Measurements from ENCODE around the gene ANKRD40CL.
A peak's percentile ranks its signal among the peaks of the same experiment; 100 is the strongest.

Gene ANKRD40CL

GRCh38 chr17:50785946-50786570, 18.7 kb upstream of the ANKRD40CL start:
- ATAC-seq, result no peak

GRCh38 chr17:50785126-50785525, 17.8 kb upstream of the ANKRD40CL start:
- ATAC-seq, result no peak

- ATAC-seq, result no peak
Observed at GRCh38 chr17:50783905-50784304, 16.6 kb upstream of the ANKRD40CL start.

GRCh38 chr17:50783193-50783660, 15.9 kb upstream of the ANKRD40CL start:
- ATAC-seq, result peak; percentile 83 to 84

GRCh38 chr17:50781167-50781566, 13.8 kb upstream of the ANKRD40CL start:
- ATAC-seq, result no peak

GRCh38 chr17:50779747-50780353, 12.5 kb upstream of the ANKRD40CL start:
- peak; percentile 39 to 50 for ATAC-seq

GRCh38 chr17:50778988-50779387, 11.7 kb upstream of the ANKRD40CL start:
- ATAC-seq, result no peak

- ATAC-seq, result no peak
Observed at GRCh38 chr17:50778471-50778870, 11.2 kb upstream of the ANKRD40CL start.

- ATAC-seq, result no peak
Observed at GRCh38 chr17:50775926-50776325, 8.6 kb upstream of the ANKRD40CL start.

- ATAC-seq, result no peak
Observed at GRCh38 chr17:50774225-50774803, 7.0 kb upstream of the ANKRD40CL start.

- ATAC-seq, result no peak
Observed at GRCh38 chr17:50771991-50772785, 4.9 kb upstream of the ANKRD40CL start.

GRCh38 chr17:50770346-50770745, 3.0 kb upstream of the ANKRD40CL start:
- ATAC-seq, result no peak

- ATAC-seq, result no peak
Observed at GRCh38 chr17:50769884-50770283, 2.6 kb upstream of the ANKRD40CL start.

GRCh38 chr17:50768346-50768761, 1.0 kb upstream of the ANKRD40CL start:
- no peak for ATAC-seq

- no peak for ATAC-seq
Observed at GRCh38 chr17:50767030-50767429, 288 bp downstream of the ANKRD40CL start.

- no peak for ATAC-seq
Observed at GRCh38 chr17:50766222-50767023, 895 bp downstream of the ANKRD40CL start.

GRCh38 chr17:50765454-50766221, 1.7 kb downstream of the ANKRD40CL start:
- ATAC-seq, result no peak

GRCh38 chr17:50764734-50765149, 2.6 kb downstream of the ANKRD40CL start:
- no peak for ATAC-seq

GRCh38 chr17:50763716-50764475, 3.4 kb downstream of the ANKRD40CL start:
- ATAC-seq, result no peak

GRCh38 chr17:50762177-50762576, 5.1 kb downstream of the ANKRD40CL start:
- ATAC-seq, result no peak

GRCh38 chr17:50758989-50759544, 8.3 kb downstream of the ANKRD40CL start:
- ATAC-seq, result no peak

Measured in activated CD4-positive, CD25-positive, alpha-beta regulatory T cell treated with anti-CD3 and anti-CD28 coated beads, Interleukin-2, amount 50 U/mL, for 24 hours (primary cell).